GM23248 (cell line): Measurements from ENCODE around the gene IFT122.

ENCODE experiments used
- EZH2 ChIP-seq: fragments of 200-600 bp; sonication (generic); IDR thresholded peaks from 2 replicates; pipeline ENCODE4 v1.6.1; 2018; ENCODE audit warnings: antibody characterized with exemption, mild to moderate bottlenecking; ENCODE audit not compliant: insufficient read depth, poor library complexity, severe bottlenecking
- EZH2phosphoT487 ChIP-seq: fragments of 200-600 bp; sonication (generic); IDR thresholded peaks from 2 replicates; pipeline ENCODE4 v1.6.1; 2018; ENCODE audit warnings: antibody characterized with exemption, moderate library complexity, mild to moderate bottlenecking, low read depth; ENCODE audit not compliant: insufficient read depth

DNA sequence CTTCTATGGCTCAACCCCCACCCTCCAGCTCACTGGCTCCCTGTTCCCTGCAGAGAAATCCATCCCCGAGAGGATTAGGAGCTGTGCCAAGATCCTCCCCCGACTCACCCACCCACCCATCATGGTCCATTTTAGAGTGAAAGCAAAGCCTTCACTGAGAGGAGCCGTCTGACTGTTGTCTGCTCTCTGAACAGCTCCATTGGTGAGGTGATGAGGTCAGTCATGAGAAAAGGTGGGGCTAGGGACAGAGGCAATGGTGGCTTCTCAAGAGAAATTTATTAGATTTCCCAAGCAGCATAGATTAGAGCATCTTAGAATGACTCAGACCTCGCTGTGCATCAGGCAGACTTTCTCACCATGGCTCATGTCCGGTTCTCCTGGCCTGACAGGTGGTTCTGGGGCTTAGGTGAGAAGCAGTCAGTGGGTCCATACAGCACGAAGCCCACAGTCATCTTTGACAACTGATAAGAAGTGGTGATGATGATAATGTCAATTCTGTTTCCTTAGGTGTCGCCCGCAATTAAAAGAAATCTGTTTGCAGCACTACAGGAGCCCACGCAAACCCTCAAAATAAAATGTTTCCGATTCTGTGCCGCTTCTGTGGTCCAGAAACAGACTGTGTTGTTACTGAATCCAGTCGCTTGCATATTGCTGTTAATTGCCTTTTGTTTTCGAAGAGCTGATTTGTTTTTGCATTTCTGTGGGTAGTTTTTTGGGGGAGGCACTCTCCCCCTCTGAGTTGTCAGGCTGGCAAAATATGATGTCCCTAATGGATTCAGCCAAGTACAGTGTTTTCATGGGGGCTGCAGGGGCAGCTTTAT is 63.7 kb downstream of the IFT122 start:
- TF ChIP-seq EZH2, result no peak
- TF ChIP-seq EZH2phosphoT487, result no peak
